ENCODE measurements around the gene UBAC2.

The UBAC2 gene

GRCh38 chr13:99215184-99215830 is 14.7 kb downstream of the UBAC2 start:
- H3K4me1 ChIP-seq (ENCODE audit: low read depth, poor library complexity, severe bottlenecking): no peaks in the 10 kb centered on the region
- no peaks in the 10 kb centered on the region for H3K27me3 ChIP-seq (ENCODE audit: insufficient read depth, low read depth)
- no peak overlapping the region for H3K4me2 ChIP-seq
- H3K4me3 ChIP-seq (IDR thresholded peaks at IDR 0.05; ENCODE audit: insufficient read depth, low read depth, low read length): no peak overlapping the region
- no peak overlapping the region for H2AFZ ChIP-seq (ENCODE audit: low read depth)
- H3K27ac ChIP-seq: no peak overlapping the region
- no peaks in the 10 kb centered on the region for H3K79me2 ChIP-seq (ENCODE audit: insufficient read depth, low read depth)
- no peak overlapping the region for H3K9ac ChIP-seq
- TF ChIP-seq CTCF (conservative IDR thresholded peaks at IDR 0.05; ENCODE audit: low read depth, low read length): no peak
- H3K36me3 ChIP-seq (ENCODE audit: insufficient read depth): no peaks in the 10 kb centered on the region
- H4K20me1 ChIP-seq (ENCODE audit: insufficient read depth): no peaks in the 10 kb centered on the region

GRCh38 chr13:99217461-99218110 is 16.9 kb downstream of the UBAC2 start:
- Histone ChIP-seq H3K4me1 (ENCODE audit: low read depth, poor library complexity, severe bottlenecking) (no peaks in the 10 kb centered on the region), H4K20me1 (ENCODE audit: insufficient read depth) (no peaks in the 10 kb centered on the region), H2AFZ (ENCODE audit: low read depth) (no peak overlapping the region), H3K4me2 (no peak overlapping the region), H3K27ac (no peak overlapping the region), H3K27me3 (ENCODE audit: insufficient read depth, low read depth) (no peaks in the 10 kb centered on the region), H3K4me3 (IDR thresholded peaks at IDR 0.05; ENCODE audit: insufficient read depth, low read depth, low read length) (no peak overlapping the region), H3K79me2 (ENCODE audit: insufficient read depth, low read depth) (no peaks in the 10 kb centered on the region), H3K9ac (no peak overlapping the region), H3K36me3 (ENCODE audit: insufficient read depth) (no peaks in the 10 kb centered on the region)
- TF ChIP-seq CTCF (conservative IDR thresholded peaks at IDR 0.05; ENCODE audit: low read depth, low read length): no peak

GRCh38 chr13:99218126-99218525 is 17.5 kb downstream of the UBAC2 start:
- no peak overlapping the region for H3K4me3 ChIP-seq (IDR thresholded peaks at IDR 0.05; ENCODE audit: insufficient read depth, low read depth, low read length)
- no peaks in the 10 kb centered on the region for H3K36me3 ChIP-seq (ENCODE audit: insufficient read depth)
- H2AFZ ChIP-seq (ENCODE audit: low read depth): no peak overlapping the region
- H4K20me1 ChIP-seq (ENCODE audit: insufficient read depth): no peaks in the 10 kb centered on the region
- no peaks in the 10 kb centered on the region for H3K4me1 ChIP-seq (ENCODE audit: low read depth, poor library complexity, severe bottlenecking)
- H3K4me2 ChIP-seq: no peak overlapping the region
- no peak overlapping the region for H3K27ac ChIP-seq
- no peaks in the 10 kb centered on the region for H3K27me3 ChIP-seq (ENCODE audit: insufficient read depth, low read depth)
- TF ChIP-seq CTCF (conservative IDR thresholded peaks at IDR 0.05; ENCODE audit: low read depth, low read length): no peak
- H3K79me2 ChIP-seq (ENCODE audit: insufficient read depth, low read depth): no peaks in the 10 kb centered on the region
- no peak overlapping the region for H3K9ac ChIP-seq

- Histone ChIP-seq H4K20me1 (ENCODE audit: insufficient read depth) (no peaks in the 10 kb centered on the region), H3K4me3 (IDR thresholded peaks at IDR 0.05; ENCODE audit: insufficient read depth, low read depth, low read length) (no peak overlapping the region), H3K79me2 (ENCODE audit: insufficient read depth, low read depth) (no peaks in the 10 kb centered on the region), H3K4me1 (ENCODE audit: low read depth, poor library complexity, severe bottlenecking) (no peaks in the 10 kb centered on the region), H2AFZ (ENCODE audit: low read depth) (no peak overlapping the region), H3K9ac (no peak overlapping the region), H3K27me3 (ENCODE audit: insufficient read depth, low read depth) (no peaks in the 10 kb centered on the region), H3K36me3 (ENCODE audit: insufficient read depth) (no peaks in the 10 kb centered on the region), H3K27ac (no peak overlapping the region), H3K4me2 (no peak overlapping the region)
- no peak for TF ChIP-seq CTCF (conservative IDR thresholded peaks at IDR 0.05; ENCODE audit: low read depth, low read length)
These were observed 17.9 kb downstream of the UBAC2 start for GRCh38 chr13:99218545-99218944.
